Measurements from ENCODE around the gene NUDT9.
"Not testable (repeated sequence)": the region's sequence is repeated elsewhere in the genome, so short reads cannot be mapped to it uniquely, and the experiment has no call there.

GRCh38 chr4:87446375-87446774 lies 24.0 kb downstream of the NUDT9 start:
- not testable (repeated sequence) for TF ChIP-seq RAD21 (IDR thresholded peaks at IDR 0.05; ENCODE audit: low read length); POLR2AphosphoS5 (IDR thresholded peaks at IDR 0.05; ENCODE audit: low read depth, low read length); REST (IDR thresholded peaks at IDR 0.05; ENCODE audit: low read depth, low read length); FOXJ3 (CRISPR knock-in tag; IDR thresholded peaks at IDR 0.05); CTCF (IDR thresholded peaks at IDR 0.05); GABPA (IDR thresholded peaks at IDR 0.05; ENCODE audit: low read depth); JUND (IDR thresholded peaks at IDR 0.05); MAX (IDR thresholded peaks at IDR 0.05; ENCODE audit: low read depth); CHD2 (IDR thresholded peaks at IDR 0.05; ENCODE audit: low read length, partially characterized antibody); SMC3 (IDR thresholded peaks at IDR 0.05; ENCODE audit: low read depth, low read length); EP300 (IDR thresholded peaks at IDR 0.05; ENCODE audit: borderline replicate concordance in 1 of 2, low read depth in 1 of 2, low read length in 1 of 2)

Data from SK-N-SH (cell line).